ENCODE data around the gene IQCK. TPM values are rescaled to one million over a fixed set of nuclear protein-coding genes. Genes with fewer than 3 reads are reported as not detected.

IQCK gene
- polyA plus RNA-seq, 1 experiment, result 4.5 TPM

DNA sequence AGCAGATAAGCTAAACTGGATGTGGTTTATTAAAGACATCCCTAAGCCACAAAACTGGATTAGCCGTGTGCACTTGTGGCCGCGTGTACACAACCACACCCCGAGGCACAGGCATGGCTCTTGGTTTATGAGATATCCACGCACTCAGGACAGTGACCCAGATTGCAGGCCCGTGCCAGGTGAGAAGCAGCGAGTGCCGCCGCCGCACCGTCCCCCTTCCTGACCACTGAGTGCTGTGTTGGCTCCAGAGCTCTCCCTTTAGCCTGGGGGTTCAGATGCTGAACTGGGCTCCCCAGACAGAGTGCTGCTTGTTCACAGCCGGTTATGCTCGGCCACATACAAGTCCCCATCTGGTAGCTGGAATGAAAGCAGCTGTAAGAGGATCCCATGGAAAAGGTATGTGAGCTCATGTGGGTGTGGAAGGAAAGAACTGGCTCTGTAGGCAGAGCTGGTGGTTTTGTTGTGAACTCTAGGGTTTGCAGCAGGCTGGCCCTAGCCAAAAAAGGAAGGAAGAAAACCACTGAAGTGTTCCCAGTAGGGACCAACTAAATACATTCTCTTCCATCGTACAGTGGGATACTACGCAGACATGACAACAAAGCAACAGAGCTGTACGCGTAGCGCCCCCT, 29.6 kb upstream of the IQCK start:
- ChIA-PET CTCF (no interaction called here), POLR2A (no interaction called here)
- Histone ChIP-seq H3K27me3 (ENCODE audit: control insufficient read depth, insufficient read depth, low read length) (no peaks in the 10 kb centered on the region), H3K4me3 (ENCODE audit: low read depth, low read length) (no peak overlapping the region), H3K36me3 (ENCODE audit: control insufficient read depth, insufficient read depth, low read length) (peaks cover 7% of the 10 kb centered on the region)
- DNase-seq (ENCODE audit: low read depth), result no peak
- TF ChIP-seq, protein P1, sequence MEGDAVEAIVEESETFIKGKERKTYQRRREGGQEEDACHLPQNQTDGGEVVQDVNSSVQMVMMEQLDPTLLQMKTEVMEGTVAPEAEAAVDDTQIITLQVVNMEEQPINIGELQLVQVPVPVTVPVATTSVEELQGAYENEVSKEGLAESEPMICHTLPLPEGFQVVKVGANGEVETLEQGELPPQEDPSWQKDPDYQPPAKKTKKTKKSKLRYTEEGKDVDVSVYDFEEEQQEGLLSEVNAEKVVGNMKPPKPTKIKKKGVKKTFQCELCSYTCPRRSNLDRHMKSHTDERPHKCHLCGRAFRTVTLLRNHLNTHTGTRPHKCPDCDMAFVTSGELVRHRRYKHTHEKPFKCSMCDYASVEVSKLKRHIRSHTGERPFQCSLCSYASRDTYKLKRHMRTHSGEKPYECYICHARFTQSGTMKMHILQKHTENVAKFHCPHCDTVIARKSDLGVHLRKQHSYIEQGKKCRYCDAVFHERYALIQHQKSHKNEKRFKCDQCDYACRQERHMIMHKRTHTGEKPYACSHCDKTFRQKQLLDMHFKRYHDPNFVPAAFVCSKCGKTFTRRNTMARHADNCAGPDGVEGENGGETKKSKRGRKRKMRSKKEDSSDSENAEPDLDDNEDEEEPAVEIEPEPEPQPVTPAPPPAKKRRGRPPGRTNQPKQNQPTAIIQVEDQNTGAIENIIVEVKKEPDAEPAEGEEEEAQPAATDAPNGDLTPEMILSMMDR (IDR thresholded peaks at IDR 0.05; ENCODE audit: insufficient read depth, low read depth, low read length), result no peak

DNA sequence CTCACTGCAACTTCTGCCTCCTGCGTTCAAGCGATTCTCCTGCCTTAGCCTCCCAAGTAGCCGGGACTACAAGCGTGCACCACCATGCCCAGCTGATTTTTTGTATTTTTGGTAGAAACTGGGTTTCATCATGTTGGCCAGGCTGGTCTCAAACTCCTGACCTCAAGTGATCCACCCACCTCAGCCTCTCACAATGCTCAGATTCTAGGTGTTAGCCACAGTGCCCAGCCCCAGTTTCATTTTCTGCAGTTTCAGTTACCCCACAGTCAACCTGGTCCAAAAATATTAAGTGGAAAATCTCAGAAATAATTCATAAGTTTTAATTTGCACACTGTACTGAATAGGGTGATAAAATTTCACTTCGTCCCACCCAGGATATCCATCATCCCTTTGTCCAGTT, 28.7 kb upstream of the IQCK start:
- no peaks in the 10 kb centered on the region for H3K27me3 ChIP-seq (ENCODE audit: control insufficient read depth, insufficient read depth, low read length)
- ChIA-PET POLR2A (no interaction called here), CTCF (no interaction called here)
- no peak overlapping the region for H3K4me3 ChIP-seq (ENCODE audit: low read depth, low read length)
- no peak for DNase-seq (ENCODE audit: low read depth)
- TF ChIP-seq, protein P1 (IDR thresholded peaks at IDR 0.05; ENCODE audit: insufficient read depth, low read depth, low read length), result no peak
- peaks cover 5% of the 10 kb centered on the region for H3K36me3 ChIP-seq (ENCODE audit: control insufficient read depth, insufficient read depth, low read length)

GRCh38 chr16:19690196-19690595, 27.9 kb upstream of the IQCK start:
- ChIA-PET POLR2A (no interaction called here), CTCF (no interaction called here)
- H3K36me3 ChIP-seq (ENCODE audit: control insufficient read depth, insufficient read depth, low read length), result peaks cover 5% of the 10 kb centered on the region
- H3K4me3 ChIP-seq (ENCODE audit: low read depth, low read length), result no peak overlapping the region
- TF ChIP-seq, protein P1 (IDR thresholded peaks at IDR 0.05; ENCODE audit: insufficient read depth, low read depth, low read length), result no peak
- no peak for DNase-seq (ENCODE audit: low read depth)
- H3K27me3 ChIP-seq (ENCODE audit: control insufficient read depth, insufficient read depth, low read length), result no peaks in the 10 kb centered on the region

DNA sequence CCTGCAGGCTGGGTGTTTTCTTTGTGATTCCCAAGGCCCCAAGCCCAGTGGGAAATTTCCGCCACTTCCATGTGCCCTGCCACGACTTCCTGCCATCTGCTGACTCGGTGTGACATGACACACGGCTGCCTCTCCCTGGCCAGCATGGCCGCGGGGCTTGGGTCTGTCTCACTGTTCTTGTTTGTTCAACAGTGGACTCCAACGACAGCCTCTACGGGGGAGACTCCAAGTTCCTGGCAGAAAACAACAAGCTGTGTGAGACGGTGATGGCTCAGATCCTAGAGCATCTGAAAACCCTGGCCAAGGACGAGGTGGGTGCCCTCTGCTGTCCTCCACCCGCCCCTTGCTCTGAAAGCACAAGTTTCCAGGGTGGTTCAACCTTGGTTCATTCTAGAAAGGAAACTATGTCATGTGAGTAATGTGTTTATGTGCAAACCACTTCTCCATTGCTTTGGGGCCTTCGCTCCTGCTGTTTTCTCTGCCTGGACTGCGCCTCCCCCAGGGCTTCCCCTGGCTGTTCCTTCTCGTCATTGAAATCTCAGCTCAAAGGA, 26.8 kb upstream of the IQCK start:
- H3K36me3 ChIP-seq (ENCODE audit: control insufficient read depth, insufficient read depth, low read length), result peaks cover 3% of the 10 kb centered on the region
- no peak overlapping the region for H3K4me3 ChIP-seq (ENCODE audit: low read depth, low read length)
- CTCF ChIA-PET, result no interaction called here
- DNase-seq (ENCODE audit: low read depth), result no peak
- TF ChIP-seq, protein P1 (IDR thresholded peaks at IDR 0.05; ENCODE audit: insufficient read depth, low read depth, low read length), result no peak
- POLR2A ChIA-PET, result no interaction called here
- H3K27me3 ChIP-seq (ENCODE audit: control insufficient read depth, insufficient read depth, low read length), result no peaks in the 10 kb centered on the region

DNA sequence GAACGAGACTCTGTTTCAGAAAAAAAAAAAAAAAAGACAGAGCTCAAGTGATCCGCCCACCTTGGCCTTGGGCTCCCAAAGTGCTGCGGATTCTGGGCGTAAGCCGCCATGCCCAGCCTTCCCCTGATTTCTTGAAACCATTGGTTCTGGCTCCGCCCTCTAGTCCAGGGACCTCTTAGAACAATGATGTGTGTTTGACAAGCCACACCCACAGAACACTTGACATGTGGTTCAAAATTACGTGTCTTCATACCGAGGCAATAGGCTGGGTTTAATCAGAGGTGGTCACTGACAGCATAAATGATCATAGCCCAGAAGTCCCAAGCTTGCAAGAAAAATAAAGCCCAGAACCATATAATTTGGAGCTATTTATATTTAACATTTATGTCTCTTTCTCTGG, 23.1 kb upstream of the IQCK start:
- Histone ChIP-seq H3K36me3 (ENCODE audit: control insufficient read depth, insufficient read depth, low read length) (peaks cover 4% of the 10 kb centered on the region), H3K27me3 (ENCODE audit: control insufficient read depth, insufficient read depth, low read length) (no peaks in the 10 kb centered on the region), H3K4me3 (ENCODE audit: low read depth, low read length) (no peak overlapping the region)
- CTCF ChIA-PET, result no interaction called here
- no peak for DNase-seq (ENCODE audit: low read depth)
- POLR2A ChIA-PET, result no interaction called here
- TF ChIP-seq, protein P1 (IDR thresholded peaks at IDR 0.05; ENCODE audit: insufficient read depth, low read depth, low read length), result no peak

Measured in BJ (cell line).